Activated T-cell treated with anti-CD3 and anti-CD28 coated beads for 4 hours (primary cell): ENCODE measurements around the gene ELMO1.
A peak's percentile ranks its signal among the peaks of the same experiment; 100 is the strongest.

Experiments
- DNase-seq: peaks from one replicate; pipeline ENCODE4 v3.0.0-alpha.2; 2020

Gene ELMO1

GRCh38 chr7:37430171-37430570, 18.5 kb downstream of the ELMO1 start:
- DNase-seq: no peak

GRCh38 chr7:37429435-37429791, 19.3 kb downstream of the ELMO1 start:
- no peak for DNase-seq

GRCh38 chr7:37428681-37429434, 19.8 kb downstream of the ELMO1 start:
- DNase-seq: no peak

- no peak for DNase-seq
Observed at GRCh38 chr7:37427276-37427940, 21.3 kb downstream of the ELMO1 start.

GRCh38 chr7:37425498-37425897, 23.2 kb downstream of the ELMO1 start:
- no peak for DNase-seq

- no peak for DNase-seq
Observed at GRCh38 chr7:37424995-37425394, 23.7 kb downstream of the ELMO1 start.

GRCh38 chr7:37424521-37424920, 24.1 kb downstream of the ELMO1 start:
- DNase-seq: no peak

- DNase-seq: no peak
Observed at GRCh38 chr7:37421861-37422500, 26.7 kb downstream of the ELMO1 start.

GRCh38 chr7:37420946-37421695, 27.5 kb downstream of the ELMO1 start:
- no peak for DNase-seq

- no peak for DNase-seq
Observed at GRCh38 chr7:37419496-37419895, 29.2 kb downstream of the ELMO1 start.

GRCh38 chr7:37418381-37418780, 30.3 kb downstream of the ELMO1 start:
- no peak for DNase-seq

- DNase-seq: no peak
Observed at GRCh38 chr7:37417107-37417474, 31.6 kb downstream of the ELMO1 start.

GRCh38 chr7:37416378-37417106, 32.1 kb downstream of the ELMO1 start:
- no peak for DNase-seq

- DNase-seq: no peak
Observed at GRCh38 chr7:37415629-37416028, 33.0 kb downstream of the ELMO1 start.

GRCh38 chr7:37414352-37414983, 34.2 kb downstream of the ELMO1 start:
- no peak for DNase-seq

- DNase-seq: peak; percentile 58
Observed at GRCh38 chr7:37411444-37412034, 37.1 kb downstream of the ELMO1 start.

GRCh38 chr7:37410305-37411229, 38.1 kb downstream of the ELMO1 start:
- no peak for DNase-seq

GRCh38 chr7:37409461-37409860, 39.2 kb downstream of the ELMO1 start:
- DNase-seq: no peak

GRCh38 chr7:37408291-37409228, 40.1 kb downstream of the ELMO1 start:
- DNase-seq: peak; percentile 23
